ENCODE data around the gene USP13.

USP13 gene

GRCh38 chr3:179750720-179751328 lies 98.0 kb downstream of the USP13 start:
- H3K4me3 ChIP-seq (ENCODE audit: low read depth, low read length) = no peak overlapping the region
- peak; percentile 17 for DNase-seq (ENCODE audit: low read depth)
- peak; percentile 39 for TF ChIP-seq CTCF (IDR thresholded peaks at IDR 0.05; ENCODE audit: insufficient read depth, low read depth, low read length, missing control alignments)

- no peak for TF ChIP-seq CTCF (IDR thresholded peaks at IDR 0.05; ENCODE audit: insufficient read depth, low read depth, low read length, missing control alignments)
- no peak for DNase-seq (ENCODE audit: low read depth)
- H3K4me3 ChIP-seq (ENCODE audit: low read depth, low read length) = no peak overlapping the region
Observed at GRCh38 chr3:179760944-179761343, 108.1 kb downstream of the USP13 start.

GRCh38 chr3:179765396-179765795 lies 112.6 kb downstream of the USP13 start:
- H3K4me3 ChIP-seq (ENCODE audit: low read depth, low read length) = no peak overlapping the region
- TF ChIP-seq CTCF (IDR thresholded peaks at IDR 0.05; ENCODE audit: insufficient read depth, low read depth, low read length, missing control alignments) = no peak
- no peak for DNase-seq (ENCODE audit: low read depth)

DNA sequence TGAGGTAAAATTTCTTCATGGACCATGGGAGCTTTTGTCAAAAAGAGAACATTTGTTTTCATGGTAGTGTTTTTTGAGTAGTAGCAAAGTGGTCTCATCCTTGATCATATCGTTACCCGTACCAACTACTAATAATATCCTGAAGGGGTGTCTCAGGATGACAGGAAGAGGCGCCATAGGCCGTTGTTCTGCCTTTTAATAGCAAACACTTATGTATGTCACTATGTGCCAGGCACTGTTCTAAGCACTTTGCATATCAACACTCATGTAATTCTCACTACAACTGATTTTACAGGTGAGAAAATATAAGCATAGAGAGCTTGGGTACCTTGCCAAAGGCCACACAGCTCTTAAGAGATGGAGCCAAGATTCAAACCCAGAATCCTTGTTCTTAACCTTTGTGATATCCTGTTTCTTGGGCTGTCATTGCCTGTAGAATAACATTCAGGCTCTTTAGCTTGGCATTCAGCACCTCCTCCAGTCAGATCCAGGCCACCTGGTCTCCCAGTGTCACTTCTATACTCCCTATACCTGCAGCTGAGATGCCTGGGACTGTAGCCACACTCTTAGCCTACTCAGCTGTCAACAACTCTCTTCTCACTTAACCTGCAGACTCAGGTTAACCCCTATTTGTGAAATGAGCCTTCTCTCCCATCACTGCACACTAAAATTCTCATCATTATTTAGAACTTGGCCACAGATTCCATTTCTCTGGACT lies 113.7 kb downstream of the USP13 start:
- TF ChIP-seq CTCF (IDR thresholded peaks at IDR 0.05; ENCODE audit: insufficient read depth, low read depth, low read length, missing control alignments) = no peak
- no peak overlapping the region for H3K4me3 ChIP-seq (ENCODE audit: low read depth, low read length)
- DNase-seq (ENCODE audit: low read depth) = no peak

DNA sequence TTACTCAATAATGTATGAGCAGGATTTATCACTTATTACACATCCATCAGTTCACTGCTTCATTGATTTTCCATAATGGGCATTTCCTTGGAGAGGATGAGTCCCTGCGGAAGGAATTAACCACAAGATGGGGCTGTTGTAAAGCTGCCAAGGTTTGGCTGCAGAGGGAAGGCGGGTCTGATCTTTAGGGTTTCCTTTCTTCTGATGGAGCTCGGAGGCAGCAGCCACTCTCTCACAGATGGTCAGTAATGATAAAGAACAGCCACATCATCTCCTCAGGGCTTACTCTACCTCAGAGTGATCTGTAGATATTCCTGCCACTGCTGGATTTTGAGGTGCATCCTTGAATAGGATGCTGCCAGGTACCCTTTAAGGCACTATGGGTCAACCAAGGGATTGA lies 115.2 kb downstream of the USP13 start:
- H3K4me3 ChIP-seq (ENCODE audit: low read depth, low read length) = no peak overlapping the region
- no peak for TF ChIP-seq CTCF (IDR thresholded peaks at IDR 0.05; ENCODE audit: insufficient read depth, low read depth, low read length, missing control alignments)
- DNase-seq (ENCODE audit: low read depth) = no peak

- no peak overlapping the region for H3K4me3 ChIP-seq (ENCODE audit: low read depth, low read length)
Observed at GRCh38 chr3:179769411-179770247, 116.8 kb downstream of the USP13 start.

More at GRCh38 chr3:179769411-179770247, 116.8 kb downstream of the USP13 start:
- no peak for DNase-seq (ENCODE audit: low read depth)
- no peak for TF ChIP-seq CTCF (IDR thresholded peaks at IDR 0.05; ENCODE audit: insufficient read depth, low read depth, low read length, missing control alignments)

Data from GM12865 (cell line).